ENCODE data around the gene MALT1. TPM values are rescaled to one million over a fixed set of nuclear protein-coding genes. Genes with fewer than 3 reads are reported as not detected.

MALT1 gene
- total and polyA plus RNA-seq, 2 experiments from 2014 or later = 5.2 to 18.8 TPM

DNA sequence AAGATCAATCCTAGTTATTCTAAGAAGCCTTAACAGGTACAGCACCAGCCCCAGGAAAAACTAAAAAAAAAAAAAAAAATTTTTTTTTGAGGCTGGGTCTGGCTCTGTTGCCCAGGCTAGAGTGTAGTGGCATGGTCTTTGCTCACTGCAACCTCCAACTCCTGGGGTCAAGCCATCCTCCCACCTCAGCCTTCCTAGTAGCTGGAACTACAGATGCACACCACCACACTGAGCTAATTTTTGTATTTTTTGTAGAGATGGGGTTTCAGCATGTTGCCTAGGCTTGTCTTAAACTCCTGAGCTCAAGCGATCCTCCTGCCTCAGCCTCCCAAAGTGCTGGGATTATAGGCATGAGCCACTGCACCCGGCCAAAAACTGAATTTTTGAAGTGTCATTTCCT is 32.0 kb upstream of the MALT1 start:
- H3K4me1 ChIP-seq (ENCODE audit: insufficient read depth) = peaks cover 30% of the 10 kb centered on the region
- Mint-ChIP-seq H3K27me3 (ENCODE audit: insufficient read depth, low read depth, poor library complexity) (peaks cover 2% of the 10 kb centered on the region), H3K4me1 (peaks cover 12% of the 10 kb centered on the region), H3K27ac (no peak overlapping the region), H3K4me3 (no peak overlapping the region), H3K9me3 (no peaks in the 10 kb centered on the region), H3K36me3 (ENCODE audit: low read depth) (no peaks in the 10 kb centered on the region)
- H3K4me2 ChIP-seq = no peak overlapping the region
- no peaks in the 10 kb centered on the region for H3K79me2 ChIP-seq (replicated peaks; ENCODE audit: insufficient read depth)
- H3F3A ChIP-seq (replicated peaks; ENCODE audit: low read depth) = no peaks in the 10 kb centered on the region
- no peaks in the 10 kb centered on the region for H4K20me1 ChIP-seq (replicated peaks; ENCODE audit: insufficient read depth)
- no peaks in the 10 kb centered on the region for H3K9me2 ChIP-seq (ENCODE audit: insufficient read depth)
- no peak overlapping the region for H3K4me3 ChIP-seq
- H3K27ac ChIP-seq (ENCODE audit: low read depth) = no peak overlapping the region; the same call in 1 of the 2 replicates
- ATAC-seq = no peak
- H3K27me3 ChIP-seq (ENCODE audit: insufficient read depth) = no peaks in the 10 kb centered on the region
- no peak for TF ChIP-seq ZNF114 (CRISPR knock-in tag; IDR thresholded peaks at IDR 0.05)
- no peak for TF ChIP-seq EZH2phosphoT487 (IDR thresholded peaks at IDR 0.05; ENCODE audit: unreplicated experiment)
- TF ChIP-seq, protein P1, sequence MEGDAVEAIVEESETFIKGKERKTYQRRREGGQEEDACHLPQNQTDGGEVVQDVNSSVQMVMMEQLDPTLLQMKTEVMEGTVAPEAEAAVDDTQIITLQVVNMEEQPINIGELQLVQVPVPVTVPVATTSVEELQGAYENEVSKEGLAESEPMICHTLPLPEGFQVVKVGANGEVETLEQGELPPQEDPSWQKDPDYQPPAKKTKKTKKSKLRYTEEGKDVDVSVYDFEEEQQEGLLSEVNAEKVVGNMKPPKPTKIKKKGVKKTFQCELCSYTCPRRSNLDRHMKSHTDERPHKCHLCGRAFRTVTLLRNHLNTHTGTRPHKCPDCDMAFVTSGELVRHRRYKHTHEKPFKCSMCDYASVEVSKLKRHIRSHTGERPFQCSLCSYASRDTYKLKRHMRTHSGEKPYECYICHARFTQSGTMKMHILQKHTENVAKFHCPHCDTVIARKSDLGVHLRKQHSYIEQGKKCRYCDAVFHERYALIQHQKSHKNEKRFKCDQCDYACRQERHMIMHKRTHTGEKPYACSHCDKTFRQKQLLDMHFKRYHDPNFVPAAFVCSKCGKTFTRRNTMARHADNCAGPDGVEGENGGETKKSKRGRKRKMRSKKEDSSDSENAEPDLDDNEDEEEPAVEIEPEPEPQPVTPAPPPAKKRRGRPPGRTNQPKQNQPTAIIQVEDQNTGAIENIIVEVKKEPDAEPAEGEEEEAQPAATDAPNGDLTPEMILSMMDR (conservative IDR thresholded peaks at IDR 0.05; ENCODE audit: low read depth in 2 of 2) = no peak
- TF ChIP-seq, protein P2, sequence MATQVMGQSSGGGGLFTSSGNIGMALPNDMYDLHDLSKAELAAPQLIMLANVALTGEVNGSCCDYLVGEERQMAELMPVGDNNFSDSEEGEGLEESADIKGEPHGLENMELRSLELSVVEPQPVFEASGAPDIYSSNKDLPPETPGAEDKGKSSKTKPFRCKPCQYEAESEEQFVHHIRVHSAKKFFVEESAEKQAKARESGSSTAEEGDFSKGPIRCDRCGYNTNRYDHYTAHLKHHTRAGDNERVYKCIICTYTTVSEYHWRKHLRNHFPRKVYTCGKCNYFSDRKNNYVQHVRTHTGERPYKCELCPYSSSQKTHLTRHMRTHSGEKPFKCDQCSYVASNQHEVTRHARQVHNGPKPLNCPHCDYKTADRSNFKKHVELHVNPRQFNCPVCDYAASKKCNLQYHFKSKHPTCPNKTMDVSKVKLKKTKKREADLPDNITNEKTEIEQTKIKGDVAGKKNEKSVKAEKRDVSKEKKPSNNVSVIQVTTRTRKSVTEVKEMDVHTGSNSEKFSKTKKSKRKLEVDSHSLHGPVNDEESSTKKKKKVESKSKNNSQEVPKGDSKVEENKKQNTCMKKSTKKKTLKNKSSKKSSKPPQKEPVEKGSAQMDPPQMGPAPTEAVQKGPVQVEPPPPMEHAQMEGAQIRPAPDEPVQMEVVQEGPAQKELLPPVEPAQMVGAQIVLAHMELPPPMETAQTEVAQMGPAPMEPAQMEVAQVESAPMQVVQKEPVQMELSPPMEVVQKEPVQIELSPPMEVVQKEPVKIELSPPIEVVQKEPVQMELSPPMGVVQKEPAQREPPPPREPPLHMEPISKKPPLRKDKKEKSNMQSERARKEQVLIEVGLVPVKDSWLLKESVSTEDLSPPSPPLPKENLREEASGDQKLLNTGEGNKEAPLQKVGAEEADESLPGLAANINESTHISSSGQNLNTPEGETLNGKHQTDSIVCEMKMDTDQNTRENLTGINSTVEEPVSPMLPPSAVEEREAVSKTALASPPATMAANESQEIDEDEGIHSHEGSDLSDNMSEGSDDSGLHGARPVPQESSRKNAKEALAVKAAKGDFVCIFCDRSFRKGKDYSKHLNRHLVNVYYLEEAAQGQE (IDR thresholded peaks at IDR 0.05; ENCODE audit: unreplicated experiment) = no peak
- no peak for TF ChIP-seq NANOG (IDR thresholded peaks at IDR 0.05; ENCODE audit: borderline replicate concordance)
- no peak for TF ChIP-seq EZH2 (IDR thresholded peaks at IDR 0.05; ENCODE audit: low read depth, unreplicated experiment)
- TF ChIP-seq ZNF462 (CRISPR knock-in tag; IDR thresholded peaks at IDR 0.05) = no peak
- no peak for TF ChIP-seq JUNB (IDR thresholded peaks at IDR 0.05; ENCODE audit: unreplicated experiment)
- no peak for TF ChIP-seq STAT1 (IDR thresholded peaks at IDR 0.05; ENCODE audit: unreplicated experiment)
- TF ChIP-seq POLR2AphosphoS5 (IDR thresholded peaks at IDR 0.05; ENCODE audit: low read depth) = no peak
- no peak for TF ChIP-seq CREB1 (CRISPR knock-in tag; IDR thresholded peaks at IDR 0.05; ENCODE audit: low read depth)
- TF ChIP-seq, protein P3, sequence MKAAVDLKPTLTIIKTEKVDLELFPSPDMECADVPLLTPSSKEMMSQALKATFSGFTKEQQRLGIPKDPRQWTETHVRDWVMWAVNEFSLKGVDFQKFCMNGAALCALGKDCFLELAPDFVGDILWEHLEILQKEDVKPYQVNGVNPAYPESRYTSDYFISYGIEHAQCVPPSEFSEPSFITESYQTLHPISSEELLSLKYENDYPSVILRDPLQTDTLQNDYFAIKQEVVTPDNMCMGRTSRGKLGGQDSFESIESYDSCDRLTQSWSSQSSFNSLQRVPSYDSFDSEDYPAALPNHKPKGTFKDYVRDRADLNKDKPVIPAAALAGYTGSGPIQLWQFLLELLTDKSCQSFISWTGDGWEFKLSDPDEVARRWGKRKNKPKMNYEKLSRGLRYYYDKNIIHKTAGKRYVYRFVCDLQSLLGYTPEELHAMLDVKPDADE (IDR thresholded peaks at IDR 0.05) = no peak
- no peak for TF ChIP-seq ZNF331 (CRISPR knock-in tag; IDR thresholded peaks at IDR 0.05; ENCODE audit: low read depth)
- no peak overlapping the region for H2AFZ ChIP-seq
- no peaks in the 10 kb centered on the region for H3K36me3 ChIP-seq (ENCODE audit: insufficient read depth)
- no peak for DNase-seq (ENCODE audit: low spot score)
